HG03025 (cell line): Measurements from ENCODE around the gene SLC13A4.
"Not testable (repeated sequence)": the region's sequence is repeated elsewhere in the genome, so short reads cannot be mapped to it uniquely, and the experiment has no call there.

Experiments
- ATAC-seq: cut with Tn5 transposase; IDR thresholded peaks from one replicate; pipeline ENCODE4 v1.9.1; 2021; ENCODE audit warnings: mild to moderate bottlenecking, moderate library complexity; ENCODE audit not compliant: unreplicated experiment, low FRiP score

The SLC13A4 gene

DNA sequence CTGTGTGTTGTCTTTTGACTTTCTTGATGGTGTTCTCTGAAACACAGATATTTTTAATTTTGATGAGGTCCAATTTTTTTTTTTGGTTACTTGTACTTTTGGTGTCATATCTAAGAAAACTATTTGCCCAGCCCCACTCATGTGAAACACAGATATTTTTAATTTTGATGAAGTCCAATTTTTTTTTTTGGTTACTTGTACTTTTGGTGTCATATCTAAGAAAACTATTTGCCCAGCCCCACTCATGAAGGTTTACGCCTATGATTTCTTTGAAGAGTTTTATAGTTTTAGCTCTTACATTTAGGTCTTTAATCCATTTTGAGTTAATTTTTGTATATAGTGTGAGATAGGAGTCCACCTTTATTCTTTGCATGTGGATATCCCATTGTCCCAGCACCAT lies 60.4 kb downstream of the SLC13A4 start:
- ATAC-seq: not testable (repeated sequence)

DNA sequence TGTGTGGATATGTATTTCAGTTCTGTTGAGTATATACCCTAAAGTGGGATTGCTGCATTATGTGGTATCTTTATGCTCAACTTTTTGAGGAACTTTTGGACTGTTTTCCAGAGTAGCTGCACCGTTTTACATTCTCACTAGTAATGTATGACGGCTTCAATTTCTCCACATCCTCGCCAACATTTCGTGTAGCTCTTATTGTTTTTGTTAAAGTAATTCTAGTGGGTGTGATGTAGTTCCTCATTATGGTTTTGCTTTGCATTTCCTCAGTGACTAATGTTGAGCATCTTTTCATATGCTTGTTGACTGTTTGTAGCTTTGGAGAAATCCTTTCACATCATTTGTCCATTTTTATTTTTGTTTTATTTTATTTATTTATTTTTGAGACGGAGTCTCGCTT lies 61.1 kb downstream of the SLC13A4 start:
- no peak for ATAC-seq

DNA sequence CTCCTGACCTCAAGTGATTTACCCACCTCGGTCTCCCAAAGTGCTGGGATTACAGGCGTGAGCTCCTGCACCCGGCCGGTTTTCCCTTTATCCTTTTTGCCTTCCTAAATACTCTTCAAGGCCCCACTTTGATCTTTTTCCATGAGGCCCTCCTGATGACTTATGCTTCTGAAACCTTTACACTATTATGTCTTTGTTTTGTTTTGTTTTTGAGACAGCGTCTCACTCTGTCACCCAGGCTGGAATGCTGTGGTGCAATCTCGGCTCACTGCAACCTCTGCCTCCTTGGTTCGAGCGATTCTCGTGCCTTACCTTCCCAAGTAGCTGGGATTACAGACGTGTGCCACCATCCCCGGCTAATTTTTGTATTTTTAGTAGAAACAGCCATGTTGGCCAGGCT lies 61.8 kb downstream of the SLC13A4 start:
- ATAC-seq: no peak

DNA sequence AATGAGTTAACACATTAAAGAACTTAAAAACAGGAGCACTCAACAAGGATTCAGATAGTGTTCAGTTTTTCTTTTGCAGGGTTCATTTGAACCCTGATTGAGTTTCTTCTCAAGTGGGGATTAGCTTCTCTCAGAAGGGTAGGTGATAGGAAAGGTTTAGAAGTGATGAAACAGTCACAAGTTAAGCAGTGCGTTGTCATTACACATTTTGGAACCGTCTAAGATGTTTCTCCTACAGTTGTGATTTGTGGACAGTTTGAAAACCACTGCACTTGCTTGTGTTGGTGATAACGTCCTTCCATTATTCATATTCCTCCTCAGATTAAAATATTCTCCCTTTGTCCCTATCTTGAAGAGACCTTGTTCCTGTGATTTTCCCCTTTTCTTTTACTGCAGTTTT lies 62.9 kb downstream of the SLC13A4 start:
- no peak for ATAC-seq

DNA sequence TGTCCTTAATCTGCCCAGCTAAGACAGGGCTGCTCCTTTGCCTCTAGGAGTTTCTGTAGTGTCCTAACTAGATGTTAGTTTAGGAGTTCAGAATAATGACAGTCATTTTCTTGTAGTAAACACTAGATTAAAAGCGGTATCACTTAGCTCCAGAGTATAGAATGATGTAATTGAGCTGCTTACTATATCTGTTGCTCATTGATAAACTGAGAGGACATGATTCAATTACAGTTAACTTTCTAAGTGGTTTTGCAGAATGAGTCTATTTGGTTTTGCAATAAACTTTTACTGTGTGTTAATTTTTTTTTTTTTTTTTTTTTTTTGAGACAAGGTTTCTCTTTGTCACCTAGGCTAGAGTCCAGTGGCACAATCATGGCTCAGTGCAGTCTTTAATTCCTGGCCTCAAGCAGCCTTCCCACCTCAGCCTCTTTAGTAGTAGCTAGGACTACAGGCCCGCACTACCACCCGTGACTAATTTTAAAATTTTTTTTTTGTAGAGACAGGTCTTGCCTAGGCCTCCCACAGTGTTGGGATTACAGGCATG lies 63.9 kb downstream of the SLC13A4 start:
- ATAC-seq: no peak

DNA sequence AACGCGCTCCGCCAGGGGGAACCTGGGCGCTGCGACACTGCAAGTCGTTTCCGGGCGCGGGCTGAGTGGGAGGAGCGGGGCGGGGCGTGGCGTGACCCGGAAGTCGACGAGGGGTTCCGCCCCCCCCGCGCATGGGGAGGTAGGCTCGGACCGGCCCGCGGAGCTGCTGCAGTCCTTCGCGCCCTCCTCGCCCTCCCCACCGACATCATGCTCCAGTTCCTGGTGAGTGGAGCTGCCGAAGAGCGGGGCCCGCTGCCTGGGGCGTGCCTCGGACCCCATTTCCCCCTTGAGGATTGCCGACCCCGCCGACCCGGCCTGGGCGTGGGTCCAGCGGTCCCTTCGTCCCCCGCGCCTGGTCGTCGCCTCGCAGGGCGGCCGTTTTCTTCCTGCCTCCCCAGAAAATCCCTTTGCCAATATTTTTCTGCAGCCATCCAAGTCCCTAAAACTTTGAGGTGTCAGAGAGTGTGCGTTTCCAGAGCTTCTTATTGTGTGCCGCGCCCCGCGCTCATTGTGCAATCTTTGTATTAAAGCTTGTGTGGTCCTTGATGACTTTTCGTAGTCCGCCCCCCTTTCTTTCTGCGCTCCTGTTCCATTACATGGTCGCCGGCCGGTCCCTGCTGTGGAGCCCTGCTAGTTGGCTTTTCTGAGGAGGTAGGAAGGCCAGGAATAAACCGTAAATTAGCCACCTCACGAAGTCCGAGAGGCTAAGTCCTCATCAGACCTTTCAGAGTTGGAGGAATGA lies 65.4 kb downstream of the SLC13A4 start, which contains the start of gene STMP1:
Gene STMP1, plus strand, starts transcription at position 142 of the 742 bp plus-strand sequence.
- peak; percentile 91 for ATAC-seq

DNA sequence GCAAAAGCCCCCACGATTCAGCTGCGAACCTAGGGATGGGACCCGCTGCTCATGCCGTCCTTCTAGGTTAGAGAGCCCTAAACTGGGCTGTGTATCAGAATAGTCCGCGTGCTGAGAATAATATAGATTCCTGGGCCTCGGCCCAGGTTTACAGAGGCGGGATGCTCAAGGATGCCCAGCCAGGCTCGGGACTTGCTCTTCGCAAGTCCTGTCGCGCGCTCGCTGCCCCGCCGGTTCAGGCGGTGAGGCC lies 65.9 kb downstream of the SLC13A4 start:
- ATAC-seq: no peak

DNA sequence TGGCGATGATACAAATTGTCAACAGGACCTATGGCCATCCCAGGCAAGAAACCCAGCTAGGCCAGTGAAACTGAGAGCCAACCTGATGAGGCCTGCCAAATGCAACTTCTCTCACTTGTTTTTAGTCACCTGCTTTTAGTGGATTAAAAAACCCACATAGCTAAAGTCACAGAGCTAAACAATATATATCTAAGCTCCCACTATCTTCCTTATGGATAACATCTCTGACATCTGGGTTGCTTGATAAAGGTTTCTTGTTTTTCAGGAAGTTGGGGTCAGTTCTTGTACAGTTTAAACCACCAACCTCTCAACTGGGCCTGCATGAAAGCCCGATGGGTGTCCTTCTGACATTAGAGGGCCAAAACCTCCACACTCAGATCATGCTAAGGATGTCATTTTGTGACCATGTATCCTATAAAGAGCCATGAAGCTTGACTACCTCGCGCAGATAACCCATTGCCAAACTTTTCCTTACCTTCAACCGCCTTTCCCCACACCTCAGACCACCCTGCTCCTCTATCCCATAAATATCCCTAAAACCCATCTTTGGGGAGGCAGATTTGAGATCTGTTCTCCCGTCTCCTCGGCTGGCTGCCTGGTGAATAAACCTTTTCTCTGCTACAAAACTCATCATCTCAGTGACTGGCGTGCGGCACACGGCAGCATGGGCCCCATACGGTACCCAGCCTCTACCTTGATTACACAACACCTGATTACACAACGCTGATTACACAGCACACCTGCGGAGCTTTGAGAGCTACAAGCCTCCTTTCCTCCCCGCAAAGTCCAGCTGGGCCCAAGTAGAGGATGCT lies 66.5 kb downstream of the SLC13A4 start:
- ATAC-seq: peak; percentile 15

DNA sequence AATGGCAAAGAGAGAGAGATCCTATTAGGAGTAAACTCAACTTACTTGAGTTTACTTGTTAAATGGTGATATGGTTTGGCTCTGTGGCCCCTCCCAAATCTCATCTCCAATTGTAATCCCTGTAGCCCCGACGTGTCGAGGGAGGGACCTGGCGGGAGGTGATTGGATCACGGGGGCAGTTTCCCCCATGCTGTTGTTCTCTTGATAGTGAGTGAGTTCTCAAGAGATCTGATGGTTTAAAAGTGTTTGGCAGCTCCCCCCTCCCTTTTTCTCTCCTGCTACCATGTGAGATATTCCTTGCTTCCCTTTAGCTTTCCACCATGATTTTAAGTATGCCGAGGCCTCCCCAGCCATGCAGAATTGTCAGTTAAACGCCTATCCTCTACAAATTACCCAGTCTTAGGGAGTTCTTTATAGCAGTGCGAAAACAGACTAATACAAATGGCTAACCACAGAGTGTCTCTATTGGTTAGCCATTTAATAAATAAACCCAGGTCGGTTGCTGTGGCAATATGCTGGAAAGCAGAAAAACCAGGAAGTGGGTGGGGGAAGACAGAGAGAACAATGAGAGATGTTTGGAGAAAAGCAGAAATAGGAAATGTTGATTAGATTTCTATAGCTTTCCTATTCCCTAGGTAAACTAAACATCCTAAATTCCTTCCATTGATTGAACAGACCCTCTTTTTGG lies 68.7 kb downstream of the SLC13A4 start:
- ATAC-seq: no peak

DNA sequence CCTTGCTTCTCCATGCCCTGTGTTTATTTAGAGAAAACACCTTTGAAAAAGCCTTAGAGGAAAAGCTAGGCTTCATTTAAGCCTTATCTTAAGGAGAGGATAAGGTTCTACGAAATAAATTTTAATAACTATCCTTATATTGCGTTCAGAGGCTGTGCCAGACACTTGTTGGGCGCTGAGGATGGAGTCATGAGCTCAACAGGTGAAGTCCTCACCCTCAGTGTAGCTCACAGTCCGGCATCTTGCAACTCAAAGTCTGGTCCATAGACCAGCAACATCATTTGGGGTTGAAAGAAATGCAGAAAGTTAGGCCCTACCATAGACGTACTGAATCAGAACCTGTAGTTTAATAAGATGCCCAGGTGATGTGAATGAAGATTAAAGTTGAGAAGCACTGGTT lies 69.4 kb downstream of the SLC13A4 start:
- ATAC-seq: no peak

DNA sequence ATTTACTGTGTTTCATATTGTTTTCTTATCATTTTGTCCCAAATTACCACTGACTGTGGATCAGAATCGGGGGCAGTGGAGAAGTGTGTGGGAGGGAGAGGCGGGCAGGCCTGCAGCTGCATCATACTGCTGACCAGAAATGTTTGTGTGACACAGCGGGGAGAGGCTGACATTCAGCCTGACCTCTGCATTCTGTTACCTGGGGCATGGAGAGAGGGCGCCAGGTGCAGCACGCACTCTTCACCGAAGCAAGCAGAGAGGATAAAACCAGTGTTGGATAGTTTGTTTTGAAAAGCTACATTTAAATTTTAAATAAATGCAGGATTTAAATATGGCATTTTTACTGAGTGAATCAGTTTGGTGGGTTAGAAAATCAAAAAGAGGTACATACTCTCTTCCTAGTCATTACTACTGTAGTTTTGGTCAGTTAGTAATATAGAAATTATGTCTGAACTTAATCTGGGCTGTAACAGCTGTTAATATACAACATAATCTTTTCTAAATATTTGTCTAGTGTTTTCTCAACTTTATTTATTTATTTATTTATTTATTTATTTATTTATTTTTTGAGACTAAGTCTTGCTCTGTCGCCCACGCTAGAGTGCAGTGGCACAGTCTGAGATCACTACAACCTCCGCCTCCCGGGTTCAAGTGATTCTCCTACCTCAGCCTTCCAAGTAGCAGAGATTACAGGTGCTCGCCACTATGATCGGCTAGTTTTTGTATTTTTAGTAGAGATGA lies 74.5 kb downstream of the SLC13A4 start:
- ATAC-seq: no peak

DNA sequence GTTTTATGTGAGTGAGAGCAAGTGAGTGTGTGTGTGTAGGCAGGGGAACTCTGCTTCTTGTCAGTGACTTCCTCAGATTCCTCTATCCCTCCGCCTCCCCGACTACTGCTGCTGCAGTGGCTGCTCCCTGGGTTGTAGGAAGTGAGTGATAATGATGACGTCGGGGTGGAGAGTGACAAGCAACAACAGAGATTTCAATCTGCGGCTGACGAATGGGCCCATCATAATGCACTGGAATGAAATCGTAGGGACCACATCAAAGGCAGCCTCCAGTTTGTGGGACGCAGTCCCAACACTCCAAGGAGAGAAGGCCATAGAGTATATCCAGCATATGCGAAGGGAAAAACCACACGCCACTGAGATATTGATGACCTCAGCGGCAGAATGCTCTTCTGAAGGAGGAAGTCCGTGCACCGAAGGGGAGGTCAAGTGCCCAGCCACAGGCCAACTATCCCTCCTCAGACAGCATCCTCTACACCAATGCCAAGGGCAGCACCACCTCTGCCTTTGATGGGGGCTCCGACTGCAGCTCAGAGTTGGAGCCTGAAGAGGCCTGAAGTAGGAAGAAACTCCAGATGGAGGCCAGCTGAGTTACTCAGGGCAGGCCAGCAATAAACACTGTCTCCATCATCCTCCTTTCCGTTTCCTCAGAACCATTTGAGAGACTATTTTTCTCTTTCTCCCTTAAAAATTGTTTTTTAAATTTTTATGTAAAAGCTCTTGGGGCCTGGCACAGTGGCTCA lies 77.0 kb downstream of the SLC13A4 start:
- no peak for ATAC-seq

DNA sequence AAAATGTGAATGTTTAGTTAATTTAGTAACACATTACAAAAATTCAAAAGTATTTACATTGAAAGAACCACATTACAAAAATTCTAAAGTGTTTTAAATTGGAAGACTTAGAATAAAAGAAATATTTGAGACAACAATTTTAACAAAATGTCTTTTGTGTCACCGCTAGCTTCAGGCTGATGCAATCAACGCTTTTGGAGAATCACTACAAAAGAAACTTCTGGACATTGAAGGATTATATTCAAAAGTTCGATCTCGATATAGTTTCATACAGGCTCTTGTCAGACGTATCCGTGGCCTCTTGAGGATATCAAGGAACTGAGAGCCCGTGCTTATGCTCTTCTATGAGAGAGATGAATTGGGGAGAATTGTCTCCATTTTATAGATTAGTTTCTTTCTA lies 79.8 kb downstream of the SLC13A4 start:
- no peak for ATAC-seq

DNA sequence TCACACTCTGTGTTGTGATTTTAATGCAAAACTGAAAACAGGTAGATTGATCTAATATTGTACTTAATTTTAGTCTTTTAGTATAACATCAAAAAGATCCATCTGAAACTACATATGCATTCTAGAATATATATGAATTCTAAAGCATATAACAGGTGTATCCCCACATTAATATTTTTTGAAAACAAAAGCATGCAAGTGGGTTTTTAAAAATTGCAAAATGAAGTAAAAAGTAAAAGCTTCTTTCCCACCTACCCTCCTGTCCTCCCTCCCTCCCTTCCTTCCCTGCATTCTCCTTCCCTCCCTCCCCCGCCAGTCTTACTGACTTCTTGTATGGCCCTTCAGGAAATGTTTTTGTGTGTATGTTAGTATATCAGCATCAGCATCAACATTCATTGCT lies 80.2 kb downstream of the SLC13A4 start:
- ATAC-seq: no peak

DNA sequence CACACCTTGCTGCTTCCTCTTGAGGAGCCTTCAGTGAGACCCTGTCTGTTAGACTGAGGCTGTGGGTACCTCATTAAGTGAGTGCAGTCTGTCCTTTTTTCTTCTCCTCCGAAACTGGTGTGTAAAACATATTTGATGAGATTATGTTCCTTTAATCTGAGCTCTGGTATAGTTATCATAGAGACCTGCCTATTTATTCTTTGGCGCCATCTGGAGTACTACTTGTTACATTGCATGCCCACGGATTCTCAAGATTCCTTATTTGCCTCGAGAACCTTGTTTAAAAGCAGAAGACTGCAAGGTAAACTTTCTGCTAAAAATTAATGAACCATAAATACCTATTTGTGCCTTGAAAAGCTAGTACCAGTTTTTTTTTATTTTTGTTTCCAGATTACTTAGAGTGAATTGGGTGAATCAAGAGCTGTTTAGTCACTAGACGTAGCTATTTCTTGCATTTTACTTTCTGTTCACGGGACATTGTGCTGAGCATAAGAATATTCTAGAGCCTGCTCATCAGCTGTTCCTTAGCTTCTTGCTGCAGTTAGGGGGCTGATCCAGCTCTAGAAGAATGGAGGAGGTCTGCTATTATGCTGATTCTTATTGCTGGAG lies 82.6 kb downstream of the SLC13A4 start:
- no peak for ATAC-seq

DNA sequence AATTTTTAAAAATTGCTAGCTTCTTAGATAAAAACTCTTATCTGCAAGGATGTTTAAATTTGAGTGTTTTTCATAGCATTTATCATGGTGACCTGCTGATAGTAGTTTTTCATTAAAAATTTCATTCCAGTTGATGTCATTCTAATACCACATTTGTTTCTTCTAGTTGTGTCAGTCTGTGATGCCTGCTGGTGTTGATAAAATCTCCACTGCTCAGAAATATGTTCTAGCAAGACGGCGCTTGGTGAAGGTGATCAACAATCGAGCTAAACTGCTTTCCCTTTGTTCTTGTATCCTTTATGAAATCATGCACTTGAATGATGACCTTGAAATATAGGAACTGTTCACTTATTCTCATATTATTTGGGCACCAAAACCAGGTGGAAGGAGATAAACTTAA lies 83.3 kb downstream of the SLC13A4 start:
- no peak for ATAC-seq

DNA sequence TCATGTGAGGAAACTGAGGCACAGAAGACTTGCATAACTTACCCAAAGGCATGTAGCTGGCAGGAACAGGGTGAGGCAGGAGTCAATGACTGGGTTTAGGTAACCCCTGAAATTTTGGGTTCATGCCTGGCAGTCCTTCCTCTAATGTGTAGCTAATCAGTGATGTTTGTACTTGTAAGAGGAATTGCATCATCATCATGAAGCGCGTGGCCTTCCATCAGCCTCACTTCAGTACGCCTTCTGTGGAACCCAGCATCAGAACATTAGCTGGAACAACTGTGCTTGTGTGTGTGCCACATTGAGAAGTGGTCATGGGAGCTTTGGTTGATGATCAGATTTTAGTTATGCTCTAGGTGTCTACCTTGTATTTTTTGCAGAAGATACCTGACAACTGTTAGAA lies 83.8 kb downstream of the SLC13A4 start:
- no peak for ATAC-seq

DNA sequence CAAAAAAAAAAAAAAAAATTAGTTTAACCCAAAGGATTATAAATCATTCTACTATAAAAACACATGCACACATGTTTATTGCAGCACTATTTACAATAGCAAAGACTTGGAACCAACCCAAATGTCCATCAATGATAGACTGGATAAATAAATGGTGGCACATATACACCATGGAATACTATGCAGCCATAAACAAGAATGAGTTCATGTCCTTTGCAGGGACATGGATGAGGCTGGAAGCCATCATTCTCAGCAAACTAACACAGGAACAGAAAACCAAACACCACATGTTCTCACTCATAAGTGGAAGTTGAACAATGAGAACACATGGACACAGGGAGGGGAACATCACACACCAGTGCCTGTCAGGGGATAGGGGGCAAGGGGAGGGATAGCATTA lies 88.3 kb downstream of the SLC13A4 start:
- ATAC-seq: not testable (repeated sequence)

DNA sequence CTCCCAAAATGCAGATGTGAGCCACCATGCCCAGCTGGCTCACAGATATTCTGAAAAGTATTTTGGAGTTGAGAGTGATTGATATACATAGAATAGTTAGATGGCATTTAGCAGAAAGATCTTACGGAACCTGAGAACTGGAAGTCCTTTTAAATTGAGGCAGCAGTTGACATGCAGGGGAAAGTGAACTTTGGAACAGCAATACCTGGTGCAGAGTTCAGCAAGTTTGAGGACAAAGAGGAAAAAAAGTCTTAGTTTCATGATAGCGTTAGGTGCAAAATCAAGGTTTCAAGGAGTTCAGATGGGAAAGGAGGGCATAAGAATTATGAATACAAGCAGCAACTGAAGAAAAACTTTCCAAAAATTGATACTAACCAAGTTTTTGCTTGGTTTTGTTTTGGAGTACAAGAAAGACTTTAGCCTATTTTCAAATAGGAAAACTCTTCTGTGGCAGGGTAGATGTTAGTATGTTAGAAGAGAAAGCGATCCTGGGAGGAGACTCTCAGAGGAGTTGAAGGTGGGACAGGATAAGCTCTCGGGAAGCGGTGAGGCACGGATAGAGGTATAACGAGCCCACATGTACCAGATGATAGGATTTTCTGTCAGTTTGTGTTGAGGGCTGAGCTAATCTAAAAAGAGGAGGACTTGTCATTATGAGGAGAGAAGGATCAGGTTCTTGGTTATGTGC lies 93.7 kb downstream of the SLC13A4 start:
- ATAC-seq: no peak
